Fibroblast of pulmonary artery (primary cell): Measurements from ENCODE around the gene MISP3.
A peak's percentile ranks its signal among the peaks of the same experiment; 100 is the strongest.
"Not testable (repeated sequence)": the region's sequence is repeated elsewhere in the genome, so short reads cannot be mapped to it uniquely, and the experiment has no call there.

Source experiments
- DNase-seq: peaks from one replicate; pipeline ENCODE4 v3.0.0-alpha.2; 2010; ENCODE audit warnings: low read depth
- H3K4me3 ChIP-seq: replicated peaks from 2 replicates; pipeline ENCODE4 v1.5.1; 2011; ENCODE audit warnings: low read depth, mild to moderate bottlenecking, control low read depth, low read length, moderate library complexity
- CTCF ChIP-seq: IDR thresholded peaks from 2 replicates; pipeline ENCODE4 v1.5.1; 2011; ENCODE audit warnings: mild to moderate bottlenecking, control low read depth, low read length, inconsistent platforms; ENCODE audit errors: missing control alignments

MISP3 gene

GRCh38 chr19:14031719-14032480 lies 40.7 kb upstream of the MISP3 start, which contains the start of gene IL27RA:
Gene IL27RA, plus strand, starts transcription at chr19:14031762. Its CDS starts 111 bp downstream, at chr19:14031873.
- TF ChIP-seq CTCF = peak; percentile 72
- DNase-seq = peak; percentile 44
- H3K4me3 ChIP-seq = peak within 1 kb of the TSS; percentile 68

- TF ChIP-seq CTCF = no peak
- no peak overlapping the region for H3K4me3 ChIP-seq
- DNase-seq = no peak
These were observed 38.6 kb upstream of the MISP3 start for GRCh38 chr19:14033946-14034345.

- DNase-seq, H3K4me3 ChIP-seq: not testable (repeated sequence)
These were observed 37.4 kb upstream of the MISP3 start for GRCh38 chr19:14035159-14035558.

- no peak overlapping the region for H3K4me3 ChIP-seq
- no peak for TF ChIP-seq CTCF
- DNase-seq = no peak
These were observed 36.9 kb upstream of the MISP3 start for GRCh38 chr19:14035706-14036105.

GRCh38 chr19:14039181-14039580 lies 33.4 kb upstream of the MISP3 start:
- DNase-seq = no peak
- TF ChIP-seq CTCF = no peak
- no peak overlapping the region for H3K4me3 ChIP-seq

DNA sequence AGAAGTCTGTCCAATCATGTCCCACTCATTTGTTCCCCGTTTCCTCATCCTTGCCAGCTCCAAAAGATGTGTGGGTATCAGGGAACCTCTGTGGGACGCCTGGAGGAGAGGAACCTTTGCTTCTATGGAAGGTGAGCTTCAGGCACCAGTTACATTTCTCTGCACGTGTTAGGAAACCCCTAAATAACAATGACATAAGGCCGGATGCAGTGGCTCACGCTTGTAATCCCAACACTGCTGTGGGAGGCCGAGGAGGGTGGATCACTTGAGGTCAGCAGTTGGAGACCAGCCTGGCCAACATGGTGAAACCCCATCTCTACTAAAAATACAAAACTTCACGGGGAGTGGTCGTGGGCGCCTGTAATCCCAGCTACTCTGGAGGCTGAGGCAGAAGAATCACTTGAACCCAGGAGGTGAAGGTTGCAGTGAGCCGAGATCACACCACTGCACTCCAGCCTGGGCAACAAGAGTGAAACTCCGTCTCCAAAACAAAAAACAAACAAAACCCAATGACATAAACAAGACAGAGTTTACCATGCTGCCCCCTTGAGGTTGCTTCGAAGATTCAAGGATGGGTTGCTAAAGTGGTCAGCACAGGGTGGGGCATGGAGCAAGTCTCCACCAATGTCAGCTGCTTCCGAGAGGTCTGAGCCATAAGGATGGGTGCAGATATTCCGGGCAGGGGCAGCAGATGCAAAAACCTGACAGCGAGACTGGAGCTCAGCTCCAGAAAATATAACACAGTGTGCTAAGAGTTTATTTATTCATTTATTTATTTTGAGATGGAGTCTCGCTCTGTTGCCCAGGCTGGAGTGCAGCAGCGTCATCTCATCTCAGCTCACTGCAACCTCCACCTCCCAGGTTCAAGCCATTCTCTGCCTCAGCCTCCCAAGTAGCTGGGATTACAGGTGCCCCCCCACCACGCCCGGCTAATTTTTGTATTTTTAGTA lies 29.7 kb upstream of the MISP3 start:
- H3K4me3 ChIP-seq = not testable (repeated sequence)
- peak; percentile 66 for TF ChIP-seq CTCF
- peak; percentile 88 for DNase-seq

GRCh38 chr19:14047866-14048265 lies 24.7 kb upstream of the MISP3 start:
- DNase-seq, H3K4me3 ChIP-seq: not testable (repeated sequence)
